IMR-90 (cell line): ENCODE data around the gene CAMTA2. TPM values are rescaled to one million over a fixed set of nuclear protein-coding genes. Genes with fewer than 3 reads are reported as not detected.

Source experiments
- CHD1 ChIP-seq: IDR thresholded peaks from 2 replicates; pipeline ENCODE4 v1.6.1; 2012; ENCODE audit warnings: low read depth, low read length, improper control_type of control experiment
- MAZ ChIP-seq: IDR thresholded peaks from 2 replicates; pipeline ENCODE4 v1.6.1; 2012; ENCODE audit warnings: low read depth, mild to moderate bottlenecking, low read length, improper control_type of control experiment, moderate library complexity, borderline replicate concordance
- RFX5 ChIP-seq: IDR thresholded peaks from 2 replicates; pipeline ENCODE4 v1.8.0; 2012; ENCODE audit warnings: low read depth, mild to moderate bottlenecking, low read length, moderate library complexity
- polyA plus RNA-seq, 3 experiments: library from polyadenylated mRNA; depleted of rRNA; stranded (reverse); fragments of >200 nt; gene quantifications; 2 replicates each; pipeline ENCODE4 v1.2.3, GENCODE V29; 2012; ENCODE audit warnings: low replicate concordance in 1 of 3
- total RNA-seq: library from RNA; depleted of rRNA; stranded (reverse); fragments of >200 nt; gene quantifications from 2 replicates; pipeline ENCODE4 v1.2.3, GENCODE V29; 2012

CAMTA2 gene
- total and polyA plus RNA-seq, 2 of the 4 experiments (the other 2 are of a cell fraction), result 1.4 to 54.7 TPM

DNA sequence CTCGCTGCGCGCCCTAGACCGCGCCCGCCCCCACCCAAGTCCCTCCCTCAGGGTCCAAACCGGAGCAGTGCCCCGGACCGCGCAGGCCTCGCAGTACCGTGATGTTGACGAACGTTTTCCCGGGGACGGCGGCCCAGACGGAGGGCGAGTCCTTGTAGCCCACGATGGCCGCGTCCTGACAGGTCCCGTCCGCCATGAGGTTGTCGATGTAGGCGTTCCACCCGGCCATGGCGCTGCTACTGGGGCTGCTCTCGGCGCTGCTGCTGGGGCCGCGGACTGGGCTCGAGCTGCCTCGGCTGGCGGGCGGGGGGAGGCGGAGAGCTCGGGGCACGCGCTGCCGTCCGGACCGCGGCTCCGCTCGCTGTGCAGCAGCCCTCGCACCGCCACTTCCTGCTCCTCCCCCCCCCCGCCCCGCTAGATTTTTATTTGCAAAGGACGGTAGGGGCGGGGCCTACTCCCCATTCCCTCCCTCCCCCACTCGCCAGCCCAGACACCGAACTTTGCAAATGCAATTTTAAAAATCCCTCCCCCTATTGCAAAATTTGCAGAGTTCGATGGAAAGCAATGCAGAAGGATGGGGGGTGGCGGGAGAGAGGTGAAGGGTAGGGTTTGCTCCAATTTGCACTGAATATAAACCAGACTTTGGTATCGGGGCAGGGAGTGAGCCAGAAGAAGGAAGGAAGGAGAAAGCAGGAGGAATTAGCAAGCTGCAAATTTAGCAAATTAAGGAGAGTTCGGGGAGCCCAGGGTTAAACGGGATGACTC lies 39.1 kb downstream of the CAMTA2 start, which contains the start of gene PFN1 (continued):
- TF ChIP-seq MAZ (peak; percentile 68), CHD1 (0 out of 2 replicates have a peak, but pooled peaks have one; percentile 58), RFX5 (0 out of 2 replicates have a peak, but pooled peaks have one; percentile 5)
